Measurements from ENCODE around the gene ZNF587B. TPM values are rescaled to one million over a fixed set of nuclear protein-coding genes. Genes with fewer than 3 reads are reported as not detected.
"Not testable (repeated sequence)": the region's sequence is repeated elsewhere in the genome, so short reads cannot be mapped to it uniquely, and the experiment has no call there.

The ZNF587B gene
- total RNA-seq, 1 experiment from 2014 or later, result 14.1 TPM

DNA sequence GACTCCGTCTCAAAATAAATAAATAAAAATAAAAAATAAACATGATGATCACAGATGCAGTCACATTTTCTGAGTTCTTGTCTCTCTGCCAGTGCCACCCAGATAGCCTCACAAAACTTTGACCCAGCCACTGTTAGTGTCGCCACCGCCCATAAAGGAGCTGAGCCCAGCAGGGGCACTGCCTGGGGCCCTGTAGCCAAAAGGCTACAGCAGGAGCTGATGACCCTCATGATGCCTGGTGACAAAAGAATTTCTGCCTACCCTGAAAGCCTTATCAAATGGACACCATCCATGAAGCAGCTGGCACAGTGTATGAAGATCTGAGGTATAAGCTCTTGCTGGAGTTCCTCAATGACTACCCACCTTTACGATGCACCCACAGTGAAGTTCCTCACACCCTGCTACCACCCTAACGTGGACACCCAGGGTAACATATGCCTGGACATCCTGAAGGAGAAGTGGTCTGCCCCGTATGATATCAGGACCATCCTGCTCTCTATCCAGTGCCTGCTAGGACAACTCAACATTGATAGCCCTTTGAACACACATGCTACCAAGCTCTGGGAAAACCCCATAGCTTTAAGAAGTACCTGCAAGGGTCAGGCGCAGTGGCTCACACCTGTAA is 37.9 kb downstream of the ZNF587B start (continued):
- TF ChIP-seq RAD21 (IDR thresholded peaks at IDR 0.05; ENCODE audit: low read depth) (no peak), TCF7L2 (IDR thresholded peaks at IDR 0.05; ENCODE audit: borderline replicate concordance, extremely low read depth, insufficient read depth, insufficient read length) (no peak), EZH2 (IDR thresholded peaks at IDR 0.05) (no peak)
- TF ChIP-seq, protein P1, sequence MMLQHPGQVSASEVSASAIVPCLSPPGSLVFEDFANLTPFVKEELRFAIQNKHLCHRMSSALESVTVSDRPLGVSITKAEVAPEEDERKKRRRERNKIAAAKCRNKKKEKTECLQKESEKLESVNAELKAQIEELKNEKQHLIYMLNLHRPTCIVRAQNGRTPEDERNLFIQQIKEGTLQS (IDR thresholded peaks at IDR 0.05), result no peak
- TF ChIP-seq, protein P2, sequence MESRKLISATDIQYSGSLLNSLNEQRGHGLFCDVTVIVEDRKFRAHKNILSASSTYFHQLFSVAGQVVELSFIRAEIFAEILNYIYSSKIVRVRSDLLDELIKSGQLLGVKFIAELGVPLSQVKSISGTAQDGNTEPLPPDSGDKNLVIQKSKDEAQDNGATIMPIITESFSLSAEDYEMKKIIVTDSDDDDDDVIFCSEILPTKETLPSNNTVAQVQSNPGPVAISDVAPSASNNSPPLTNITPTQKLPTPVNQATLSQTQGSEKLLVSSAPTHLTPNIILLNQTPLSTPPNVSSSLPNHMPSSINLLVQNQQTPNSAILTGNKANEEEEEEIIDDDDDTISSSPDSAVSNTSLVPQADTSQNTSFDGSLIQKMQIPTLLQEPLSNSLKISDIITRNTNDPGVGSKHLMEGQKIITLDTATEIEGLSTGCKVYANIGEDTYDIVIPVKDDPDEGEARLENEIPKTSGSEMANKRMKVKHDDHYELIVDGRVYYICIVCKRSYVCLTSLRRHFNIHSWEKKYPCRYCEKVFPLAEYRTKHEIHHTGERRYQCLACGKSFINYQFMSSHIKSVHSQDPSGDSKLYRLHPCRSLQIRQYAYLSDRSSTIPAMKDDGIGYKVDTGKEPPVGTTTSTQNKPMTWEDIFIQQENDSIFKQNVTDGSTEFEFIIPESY (IDR thresholded peaks at IDR 0.05; ENCODE audit: extremely low read depth, insufficient replicate concordance, low read length), result no peak

DNA sequence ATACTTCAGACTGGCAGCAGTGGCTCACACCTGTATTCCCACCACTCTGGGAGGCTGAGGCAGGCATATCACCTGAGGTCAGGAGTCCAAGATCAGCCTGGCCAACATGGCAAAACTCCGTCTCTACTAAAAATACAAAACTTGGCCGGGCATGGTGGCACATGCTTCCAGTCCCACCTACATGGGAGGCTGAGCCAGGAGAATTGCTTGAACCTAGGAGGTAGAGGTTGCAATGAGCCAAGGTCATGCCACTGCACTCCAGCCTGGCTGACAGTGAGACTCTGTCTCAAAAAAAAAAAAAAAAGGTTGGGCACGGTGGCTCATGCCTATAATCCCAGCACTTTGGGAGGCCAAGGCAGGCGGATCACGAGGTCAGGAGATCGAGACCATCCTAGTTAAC is 39.6 kb downstream of the ZNF587B start:
- BruUV-seq (replicated peaks); RAD21 ChIA-PET (ENCODE audit: low non-redundant PET in 1 of 2, low total read pairs in 2 of 2, uncharacterized antibody in 2 of 2, unreplicated experiment in 2 of 2); H3K4me2 ChIP-seq (ENCODE audit: low read length); H3K4me1 ChIP-seq (ENCODE audit: control insufficient read depth in 1 of 2, insufficient read depth in 2 of 2, low read length in 2 of 2); H3K4me3 ChIP-seq (replicated peaks in 1 of 2; ENCODE audit: low read depth in 1 of 2, low read length in 2 of 2); H4K20me1 ChIP-seq (ENCODE audit: insufficient read depth); H3K27ac ChIP-seq (ENCODE audit: low read depth, low read length); H2AFZ ChIP-seq (ENCODE audit: low read depth, low read length, poor library complexity, severe bottlenecking); intact Hi-C loops (cut with micrococcal nuclease); POLR2A ChIA-PET; H3K9ac ChIP-seq (ENCODE audit: low read length); DNase-seq (ENCODE audit: low read depth, low spot score); H3K27me3 ChIP-seq (ENCODE audit: insufficient read depth, low read length); H3K79me2 ChIP-seq (ENCODE audit: insufficient read depth, low read length); H3K9me2 ChIP-seq (ENCODE audit: insufficient read depth); ATAC-seq; CTCF ChIA-PET: not testable (repeated sequence)
- H3K36me3 ChIP-seq (ENCODE audit: control insufficient read depth in 1 of 2, insufficient read depth in 2 of 2, low read length in 2 of 2), result peaks cover 12 to 31% of the 10 kb centered on the region in 2 experiments
- peaks cover 5 to 26% of the 10 kb centered on the region in 2 experiments; a peak in 2 of 4 replicates for H3K9me3 ChIP-seq (ENCODE audit: control insufficient read depth in 1 of 2, insufficient read depth in 1 of 2, low read depth in 1 of 2, low read length in 2 of 2)
